ENCODE results near the gene DCXR. TPM values are rescaled to one million over a fixed set of nuclear protein-coding genes. Genes with fewer than 3 reads are reported as not detected.
A peak's percentile ranks its signal among the peaks of the same experiment; 100 is the strongest.

DCXR gene
- polyA plus RNA-seq, 3 donors: 88.8 to 93.1 (median 90.3) TPM

- no peaks in the 10 kb centered on the region for H3K4me1 ChIP-seq (ENCODE audit: control insufficient read depth in 1 of 2, insufficient read depth in 2 of 2, low read length in 2 of 2)
- no peak overlapping the region for H3K27ac ChIP-seq (ENCODE audit: low read depth in 1 of 2, low read length in 2 of 2)
- no peak overlapping the region for H2AFZ ChIP-seq (ENCODE audit: insufficient read depth, low read depth, low read length, poor library complexity, severe bottlenecking)
- no peak for DNase-seq
- H3K36me3 ChIP-seq (replicated peaks in 1 of 2; ENCODE audit: control insufficient read depth in 1 of 2, insufficient read depth in 2 of 2, low read length in 2 of 2): peaks cover 58 to 69% of the 10 kb centered on the region in 2 donors
- Mint-ChIP-seq H3K4me1 (no peaks in the 10 kb centered on the region), H3K27me3 (ENCODE audit: low read depth in 3 of 3) (peaks cover 0 to 2% (median 0%) of the 10 kb centered on the region in 3 donors), H3K4me3 (no peak overlapping the region), H3K9me3 (peaks cover 0 to 1% (median 0%) of the 10 kb centered on the region in 7 donors), H3K36me3 (peaks cover 36 to 70% of the 10 kb centered on the region in 2 donors), H3K27ac (no peak overlapping the region)
- no peak overlapping the region for H3K4me2 ChIP-seq (replicated peaks; ENCODE audit: extremely low read depth, low read length, poor library complexity, severe bottlenecking)
- no peaks in the 10 kb centered on the region for H4K20me1 ChIP-seq (ENCODE audit: insufficient read depth, low read length)
- no peak overlapping the region for H3K4me3 ChIP-seq (replicated peaks in 1 of 3; ENCODE audit: low read depth in 2 of 3, low read length in 3 of 3)
- H3K27me3 ChIP-seq (ENCODE audit: control insufficient read depth in 2 of 2, insufficient read depth in 2 of 2, low read length in 2 of 2): no peaks in the 10 kb centered on the region
- intact Hi-C loops (cut with micrococcal nuclease): no loop called here
- WGBS (ENCODE audit: insufficient coverage): 98% methylated on average over 6 of the region's 20 CpGs
- no peaks in the 10 kb centered on the region for H3K79me2 ChIP-seq (ENCODE audit: insufficient read depth, low read length)
- TF ChIP-seq CTCF (IDR thresholded peaks at IDR 0.05): no peak
- H3K9ac ChIP-seq (ENCODE audit: insufficient read depth, low read length, poor library complexity, severe bottlenecking): no peak overlapping the region
- H3K9me3 ChIP-seq (replicated peaks in 1 of 2; ENCODE audit: control insufficient read depth in 1 of 2, insufficient read depth in 1 of 2, low read length in 2 of 2): no peaks in the 10 kb centered on the region
Measured at GRCh38 chr17:82081546-82081945, 44.0 kb upstream of the DCXR start.

GRCh38 chr17:82080789-82081464, 43.4 kb upstream of the DCXR start:
- peaks cover 52 to 63% of the 10 kb centered on the region in 2 donors for H3K36me3 ChIP-seq (replicated peaks in 1 of 2; ENCODE audit: control insufficient read depth in 1 of 2, insufficient read depth in 2 of 2, low read length in 2 of 2)

More at GRCh38 chr17:82080789-82081464, 43.4 kb upstream of the DCXR start:
- DNase-seq: no peak
- no peaks in the 10 kb centered on the region for H3K4me1 Mint-ChIP-seq
- intact Hi-C loops (cut with micrococcal nuclease): no loop called here
- Histone ChIP-seq H3K4me2 (replicated peaks; ENCODE audit: extremely low read depth, low read length, poor library complexity, severe bottlenecking) (no peak overlapping the region), H3K9me3 (replicated peaks in 1 of 2; ENCODE audit: control insufficient read depth in 1 of 2, insufficient read depth in 1 of 2, low read length in 2 of 2) (no peaks in the 10 kb centered on the region), H3K27ac (ENCODE audit: low read depth in 1 of 2, low read length in 2 of 2) (no peak overlapping the region), H3K9ac (ENCODE audit: insufficient read depth, low read length, poor library complexity, severe bottlenecking) (no peak overlapping the region), H3K79me2 (ENCODE audit: insufficient read depth, low read length) (no peaks in the 10 kb centered on the region), H3K4me3 (replicated peaks in 1 of 3; ENCODE audit: low read depth in 2 of 3, low read length in 3 of 3) (no peak overlapping the region), H3K4me1 (ENCODE audit: control insufficient read depth in 1 of 2, insufficient read depth in 2 of 2, low read length in 2 of 2) (no peaks in the 10 kb centered on the region), H2AFZ (ENCODE audit: insufficient read depth, low read depth, low read length, poor library complexity, severe bottlenecking) (no peak overlapping the region), H4K20me1 (ENCODE audit: insufficient read depth, low read length) (no peaks in the 10 kb centered on the region), H3K27me3 (ENCODE audit: control insufficient read depth in 2 of 2, insufficient read depth in 2 of 2, low read length in 2 of 2) (no peaks in the 10 kb centered on the region)
- H3K4me3 Mint-ChIP-seq: no peak overlapping the region
- peak overlapping the region in 1 of 7 donors; percentile 15 for H3K27ac Mint-ChIP-seq
- peaks cover 0 to 1% (median 0%) of the 10 kb centered on the region in 7 donors for H3K9me3 Mint-ChIP-seq
- no peak for TF ChIP-seq CTCF (IDR thresholded peaks at IDR 0.05)
- peaks cover 0 to 3% (median under 1%) of the 10 kb centered on the region in 3 donors for H3K27me3 Mint-ChIP-seq (ENCODE audit: low read depth in 3 of 3)
- H3K36me3 Mint-ChIP-seq: peaks cover 36 to 65% of the 10 kb centered on the region in 2 donors
- 97% methylated on average over 43 of the region's 44 CpGs for WGBS (ENCODE audit: insufficient coverage)
